ENCODE results near the gene CDC73. TPM values are rescaled to one million over a fixed set of nuclear protein-coding genes. Genes with fewer than 3 reads are reported as not detected.

CDC73 gene
- total and polyA plus RNA-seq, 2 of the 13 experiments (the other 11 are each of a cell fraction or from before 2014, with no cell fraction given): 20.2 to 26.3 TPM

GRCh38 chr1:193121616-193122593, at the start of gene CDC73 (continued):
- peak; percentile 92 for TF ChIP-seq TFAP4 (IDR thresholded peaks at IDR 0.05; ENCODE audit: borderline replicate concordance, low read depth)
- peak; percentile 84; the same call in 1 of the 2 replicates for TF ChIP-seq RXRA (CRISPR knock-in tag; IDR thresholded peaks at IDR 0.05)
- peak; percentile 43; the same call in 1 of the 2 replicates for TF ChIP-seq NFRKB (IDR thresholded peaks at IDR 0.05)
- no peak for TF ChIP-seq ZNF7 (CRISPR knock-in tag; IDR thresholded peaks at IDR 0.05)
- TF ChIP-seq ATF4 (CRISPR knock-in tag; IDR thresholded peaks at IDR 0.05): peak in 1 of 2 experiments; percentile 83; a peak in 2 of 4 replicates
- TF ChIP-seq SAP130 (CRISPR knock-in tag; IDR thresholded peaks at IDR 0.05; ENCODE audit: low read depth): peak; percentile 91
- TF ChIP-seq ZFP37 (CRISPR knock-in tag; IDR thresholded peaks at IDR 0.05; ENCODE audit: borderline replicate concordance): no peak
- peak; percentile 99 for TF ChIP-seq HIC2 (CRISPR knock-in tag; IDR thresholded peaks at IDR 0.05; ENCODE audit: low read depth)
- peak; percentile 96 for TF ChIP-seq HOXA5 (CRISPR knock-in tag; IDR thresholded peaks at IDR 0.05)
- 0 out of 2 replicates have a peak, but pooled peaks have one; percentile 73 for TF ChIP-seq FOXO4 (CRISPR knock-in tag; conservative IDR thresholded peaks at IDR 0.05)
- peak; percentile 58; the same call in 1 of the 2 replicates for TF ChIP-seq RNF2 (conservative IDR thresholded peaks at IDR 0.05; ENCODE audit: low read depth)
- TF ChIP-seq FOXK1 (CRISPR knock-in tag; IDR thresholded peaks at IDR 0.05; ENCODE audit: borderline replicate concordance, low read depth): peak; percentile 64; the same call in 1 of the 2 replicates
- no peak for TF ChIP-seq BCLAF1 (IDR thresholded peaks at IDR 0.05)
- TF ChIP-seq HDAC2 (CRISPR knock-in tag; IDR thresholded peaks at IDR 0.05): peak; percentile 88
- peak; percentile 87; the same call in 1 of the 2 replicates for TF ChIP-seq ZNF564 (CRISPR knock-in tag; IDR thresholded peaks at IDR 0.05)
- peak; percentile 72; the same call in 1 of the 2 replicates for TF ChIP-seq SSRP1 (CRISPR knock-in tag; IDR thresholded peaks at IDR 0.05)
- no peak for TF ChIP-seq ZNF260 (CRISPR knock-in tag; IDR thresholded peaks at IDR 0.05; ENCODE audit: borderline replicate concordance, low read depth)
- peak; percentile 96 for TF ChIP-seq KDM5B (CRISPR knock-in tag; IDR thresholded peaks at IDR 0.05; ENCODE audit: borderline replicate concordance)
- 0 out of 2 replicates have a peak, but pooled peaks have one; percentile 72 for TF ChIP-seq ZIK1 (CRISPR knock-in tag; IDR thresholded peaks at IDR 0.05; ENCODE audit: borderline replicate concordance, low read depth)

Measured in HepG2 (cell line).